Activated T-helper 9 cell treated with anti-CD3 and anti-CD28 coated beads, Interleukin-2, amount 50 U/mL, for 16 hours (primary cell): ENCODE measurements around the gene MYO1E.
"Not testable (repeated sequence)": the region's sequence is repeated elsewhere in the genome, so short reads cannot be mapped to it uniquely, and the experiment has no call there.

Experiments used
- DNase-seq: peaks from one replicate; pipeline ENCODE4 v3.0.0-alpha.2; 2020; ENCODE audit warnings: low read depth

MYO1E gene

GRCh38 chr15:59372352-59373211 is at the start of gene MYO1E:
TSS of gene MYO1E (minus strand) at chr15:59372871. CDS start at chr15:59372500, 371 bp downstream.
- DNase-seq: no peak

GRCh38 chr15:59420986-59421618 is 48.4 kb upstream of the MYO1E start:
- DNase-seq: no peak

- no peak for DNase-seq
These were observed 47.4 kb upstream of the MYO1E start for GRCh38 chr15:59420108-59420507.

- DNase-seq: no peak
These were observed 46.5 kb upstream of the MYO1E start for GRCh38 chr15:59419170-59419569.

GRCh38 chr15:59416816-59417215 is 44.1 kb upstream of the MYO1E start:
- DNase-seq: no peak

GRCh38 chr15:59413577-59413976 is 40.9 kb upstream of the MYO1E start:
- DNase-seq: no peak

GRCh38 chr15:59410391-59410896 is 37.8 kb upstream of the MYO1E start:
- DNase-seq: no peak

GRCh38 chr15:59407946-59408345 is 35.3 kb upstream of the MYO1E start:
- DNase-seq: no peak

GRCh38 chr15:59406446-59406845 is 33.8 kb upstream of the MYO1E start:
- DNase-seq: no peak

- DNase-seq: no peak
These were observed 32.4 kb upstream of the MYO1E start for GRCh38 chr15:59405079-59405478.

GRCh38 chr15:59401824-59402569 is 29.3 kb upstream of the MYO1E start:
- no peak for DNase-seq

- not testable (repeated sequence) for DNase-seq
These were observed 28.6 kb upstream of the MYO1E start for GRCh38 chr15:59401051-59401823.

GRCh38 chr15:59400103-59400813 is 27.6 kb upstream of the MYO1E start:
- no peak for DNase-seq

GRCh38 chr15:59399465-59400102 is 26.9 kb upstream of the MYO1E start:
- DNase-seq: no peak

GRCh38 chr15:59398220-59398619 is 25.5 kb upstream of the MYO1E start:
- DNase-seq: no peak

- no peak for DNase-seq
These were observed 24.0 kb upstream of the MYO1E start for GRCh38 chr15:59396679-59397078.

GRCh38 chr15:59396211-59396610 is 23.5 kb upstream of the MYO1E start:
- no peak for DNase-seq

- no peak for DNase-seq
These were observed 21.5 kb upstream of the MYO1E start for GRCh38 chr15:59394166-59394661.

GRCh38 chr15:59392299-59392698 is 19.6 kb upstream of the MYO1E start:
- DNase-seq: no peak

GRCh38 chr15:59388670-59389069 is 16.0 kb upstream of the MYO1E start:
- no peak for DNase-seq
